GM12878 (cell line): ENCODE data around the gene SLC35D2. TPM values are rescaled to one million over a fixed set of nuclear protein-coding genes. Genes with fewer than 3 reads are reported as not detected.

ENCODE experiments used
- ATAC-seq: fragments of 200-7000 bp; cut with Tn5 transposase; 3 replicates; pipeline ENCODE4 v1.9.1; 2020; ENCODE audit warnings: mild to moderate bottlenecking, moderate library complexity
- BruUV-seq: library from RNA; stranded (reverse); fragments of 400-500 nt; replicated peaks from 2 replicates; lab custom pipeline; 2021; lab: Mats Ljungman, UMichigan
- CTCF ChIA-PET: fragments of 300-600 bp; sonication (Branson Sonifier 250); formaldehyde crosslinking; extraction: SDS; loops from one replicate; lab custom pipeline; 2021; ENCODE audit warnings: inconsistent platforms; lab: Yijun Ruan, JAX
- POLR2A ChIA-PET: fragments of 350-600 bp; formaldehyde crosslinking; extraction: SDS; loops from one replicate; lab custom pipeline; 2021; ENCODE audit warnings: inconsistent platforms; lab: Charles Lee
- RAD21 ChIA-PET: fragments of 300-600 bp; sonication (Branson Sonifier 250); formaldehyde crosslinking; loops from one replicate; lab custom pipeline; 2023; ENCODE audit warnings: antibody characterized with exemption; ENCODE audit not compliant: unreplicated experiment; lab: Charles Lee
- SMC1A ChIA-PET: fragments of 300-600 bp; sonication (Branson Sonifier 250); formaldehyde crosslinking; loops from one replicate; lab custom pipeline; 2023; ENCODE audit not compliant: unreplicated experiment, uncharacterized antibody; lab: Charles Lee
- DNase-seq: peaks from one replicate; pipeline ENCODE4 v3.0.0-alpha.2; 2011; ENCODE audit warnings: low read depth, low spot score
- FAIRE-seq: peaks from 3 replicates; lab custom pipeline; 2011; peaks lifted over from hg19 to GRCh38; lab: Jason Lieb, UNC
- H2AFZ ChIP-seq: 2 replicates; pipeline ENCODE4 v1.6.0; 2011; ENCODE audit warnings: low read depth, low read length, control low read depth; ENCODE audit not compliant: control insufficient read depth
- H3K27ac ChIP-seq: 2 replicates; pipeline ENCODE4 v1.5.1; 2011; ENCODE audit warnings: control low read depth; ENCODE audit not compliant: control insufficient read depth, insufficient read depth
- H3K27me3 ChIP-seq, 2 experiments: replicated peaks in 1 of 2; 2 replicates each; pipeline versions ENCODE4 v1.6.0 to v1.6.1; 2011; ENCODE audit warnings: low read length in 1 of 2; ENCODE audit not compliant: control insufficient read depth in 2 of 2, insufficient read depth in 2 of 2
- H3K36me3 ChIP-seq, 2 experiments: 2 replicates each; pipeline ENCODE4 v1.5.1; 2011; ENCODE audit warnings: low read length in 1 of 2; ENCODE audit not compliant: control insufficient read depth in 2 of 2, insufficient read depth in 2 of 2
- H3K4me1 ChIP-seq: 2 replicates; pipeline ENCODE4 v1.6.1; 2011; ENCODE audit warnings: mild to moderate bottlenecking, low read length, moderate library complexity, mixed read lengths; ENCODE audit not compliant: control insufficient read depth, insufficient read depth
- H3K4me2 ChIP-seq: 2 replicates; pipeline ENCODE4 v1.6.0; 2011; ENCODE audit warnings: control low read depth; ENCODE audit not compliant: control insufficient read depth, insufficient read depth
- H3K4me3 ChIP-seq: fragments of 200-600 bp; sonication (generic); 2 replicates; pipeline ENCODE4 v1.5.1; 2016
- H3K79me2 ChIP-seq: 2 replicates; pipeline ENCODE4 v1.6.0; 2011; ENCODE audit warnings: low read length; ENCODE audit not compliant: control insufficient read depth, insufficient read depth
- H3K9ac ChIP-seq: 2 replicates; pipeline ENCODE4 v1.8.0; 2011; ENCODE audit warnings: low read length, control low read depth, mixed read lengths; ENCODE audit not compliant: control insufficient read depth, insufficient read depth
- H3K9me3 ChIP-seq: replicated peaks from 3 replicates; pipeline ENCODE4 v1.5.1; 2011; ENCODE audit warnings: mild to moderate bottlenecking, low read length; ENCODE audit not compliant: control insufficient read depth, insufficient read depth
- H4K20me1 ChIP-seq: 2 replicates; pipeline ENCODE4 v1.6.0; 2011; ENCODE audit not compliant: control insufficient read depth, insufficient read depth
- NR2C1 ChIP-seq: fragments of 450-650 bp; IDR thresholded peaks from 2 replicates; pipeline ENCODE4 v1.6.1; 2017; ENCODE audit warnings: antibody characterized with exemption, mild to moderate bottlenecking, moderate library complexity
- PML ChIP-seq: IDR thresholded peaks from 2 replicates; pipeline ENCODE4 v1.6.1; 2012; ENCODE audit warnings: low read length, inconsistent platforms
- ZBTB33 ChIP-seq: fragments of 450-650 bp; IDR thresholded peaks from 2 replicates; pipeline ENCODE4 v1.6.1; 2017; ENCODE audit warnings: mild to moderate bottlenecking
- WGBS: methylation state at CpG from one replicate; pipeline ENCODE4 v1.1.6; 2016; ENCODE audit warnings: low lambda C conversion rate; ENCODE audit not compliant: insufficient replicate concordance, insufficient coverage; ENCODE audit errors: missing lambda C conversion rate; 5-methylcytosine and 5-hydroxymethylcytosine counted together
- in situ Hi-C: fragments of 300-500 bp; cut with MboI; formaldehyde crosslinking; loops from 9 replicates; pipeline ENCODE4 v1.14.3; 2018; ENCODE audit warnings: mixed read lengths
- intact Hi-C: fragments of 100-400 bp; cut with micrococcal nuclease; formaldehyde crosslinking; loops from one replicate; pipeline ENCODE4 v1.14.2; 2022; ENCODE audit not compliant: unreplicated experiment
- polyA plus RNA-seq, 11 experiments: library from polyadenylated mRNA; depleted of rRNA in 4 of 11; unstranded in 6 of 11; stranded (reverse) in 5 of 11; fragments of >200 nt; fragmentation: Nextera tagmentation in 4 of 11; fragmentation: Illumina TruSeq in 1 of 11; extraction: Ambion mirVana in 4 of 11; extraction: Trizol in 1 of 11; gene quantifications; 1 replicate in 1 of 11; 2 replicates in 10 of 11; pipeline versions ENCODE4 v1.2.1 to v1.2.3, GENCODE V29; 2011 to 2016; ENCODE audit warnings: inconsistent platforms in 2 of 11, missing spikeins in 2 of 11, low read depth in 1 of 11
- total RNA-seq, 4 experiments: library from RNA; depleted of rRNA in 3 of 4; stranded (reverse); fragments of >200 nt in 3 of 4; fragmentation: Illumina TruSeq in 1 of 4; extraction: Trizol in 1 of 4; gene quantifications; 2 replicates each; pipeline versions ENCODE4 v1.2.1 to v1.2.3, GENCODE V29; 2013 to 2021

Gene SLC35D2
- total and polyA plus RNA-seq, 10 of the 15 experiments (the other 5 are each of a cell fraction or from before 2014, with no cell fraction given), result 0.64 to 6.3 (median 3.5) TPM

GRCh38 chr9:96419691-96419969, 36.1 kb upstream of the SLC35D2 start:
- Histone ChIP-seq H3K9ac (peak overlapping the region; percentile 50), H3K27me3 (no peaks in the 10 kb centered on the region), H2AFZ (peak overlapping the region; percentile 93), H3K4me1 (peaks cover 14% of the 10 kb centered on the region), H3K9me3 (no peaks in the 10 kb centered on the region), H3K27ac (peak overlapping the region; percentile 90), H3K79me2 (peaks cover 23% of the 10 kb centered on the region), H3K4me2 (peak overlapping the region; percentile 83), H3K36me3 (no peaks in the 10 kb centered on the region), H4K20me1 (no peaks in the 10 kb centered on the region), H3K4me3 (peak overlapping the region; percentile 91)
- FAIRE-seq, result peak; percentile 66
- ChIA-PET RAD21 (interaction anchor here (0.6 to 1.5 kb wide), 4 partner anchors 30 to 247 kb away, joined by 3 to 4 read pairs (median 4); no protein-coding TSS in a partner anchor), CTCF (interaction anchor here (0.8 kb wide), 1 partner anchor 33 kb away, joined by 4 read pairs; no protein-coding TSS in a partner anchor), POLR2A (interaction anchor here (0.9 to 1.2 kb wide), 2 partner anchors 30 to 147 kb away, joined by 4 read pairs; no protein-coding TSS in a partner anchor), SMC1A (interaction anchor here (1.0 kb wide), 1 partner anchor 20 kb away, joined by 3 read pairs; no protein-coding TSS in a partner anchor)
- TSS peak; percentile 88 for BruUV-seq
- WGBS, result 0% methylated on average over 2 of the region's 2 CpGs
- in situ Hi-C loops (loop anchor here (10.0 to 25.0 kb wide), 2 partner anchors 1085 to 1218 kb away; partner anchors contain the start of genes NCBP1, TMOD1 and TSTD2), intact Hi-C loops (loop anchor here (2.0 to 10.0 kb wide), 2 partner anchors 31 to 145 kb away; partner anchors contain the start of gene HABP4)
- DNase-seq, result no peak
- TF ChIP-seq PML (peak; percentile 4; the same call in 1 of the 2 replicates), NR2C1 (peak; percentile 42), ZBTB33 (no peak)
- no peak for ATAC-seq
